Mesothelial cell of epicardium (in vitro differentiated cells): ENCODE results near the gene RFPL3. TPM values are rescaled to one million over a fixed set of nuclear protein-coding genes. Genes with fewer than 3 reads are reported as not detected.

Experiments
- DNase-seq, 2 experiments: peaks; one replicate each; pipeline ENCODE4 v3.0.0; 2021; ENCODE audit warnings: low spot score in 2 of 2; ENCODE audit not compliant: unreplicated experiment in 2 of 2
- H3K27ac Mint-ChIP-seq: 2 replicates; pipeline ENCODE4 v1.8.0; 2021; ENCODE audit warnings: mixed read lengths
- H3K27me3 Mint-ChIP-seq: 2 replicates; pipeline ENCODE4 v1.8.0; 2021; ENCODE audit warnings: low read depth, mixed read lengths
- H3K36me3 Mint-ChIP-seq: 2 replicates; pipeline ENCODE4 v1.8.0; 2021; ENCODE audit warnings: mixed read lengths
- H3K4me1 Mint-ChIP-seq: 2 replicates; pipeline ENCODE4 v1.8.0; 2021; ENCODE audit warnings: mixed read lengths
- H3K4me3 Mint-ChIP-seq: 2 replicates; pipeline ENCODE4 v1.8.0; 2021; ENCODE audit warnings: mild to moderate bottlenecking, moderate library complexity, mixed read lengths
- H3K9me3 Mint-ChIP-seq: 2 replicates; pipeline ENCODE4 v1.8.0; 2021; ENCODE audit warnings: mixed read lengths
- total RNA-seq: library from RNA; stranded (reverse); gene quantifications from 3 replicates; pipeline ENCODE4 v1.2.1, GENCODE V29; 2021
- TF ChIP-seq, protein P1 (sequence below): fragments of 200-600 bp; sonication (generic); IDR thresholded peaks from one replicate; pipeline ENCODE4 v1.5.0; 2021; ENCODE audit warnings: antibody characterized with exemption; ENCODE audit not compliant: unreplicated experiment

RFPL3 gene
- total RNA-seq, 1 donor from 2014 or later, result not detected

DNA sequence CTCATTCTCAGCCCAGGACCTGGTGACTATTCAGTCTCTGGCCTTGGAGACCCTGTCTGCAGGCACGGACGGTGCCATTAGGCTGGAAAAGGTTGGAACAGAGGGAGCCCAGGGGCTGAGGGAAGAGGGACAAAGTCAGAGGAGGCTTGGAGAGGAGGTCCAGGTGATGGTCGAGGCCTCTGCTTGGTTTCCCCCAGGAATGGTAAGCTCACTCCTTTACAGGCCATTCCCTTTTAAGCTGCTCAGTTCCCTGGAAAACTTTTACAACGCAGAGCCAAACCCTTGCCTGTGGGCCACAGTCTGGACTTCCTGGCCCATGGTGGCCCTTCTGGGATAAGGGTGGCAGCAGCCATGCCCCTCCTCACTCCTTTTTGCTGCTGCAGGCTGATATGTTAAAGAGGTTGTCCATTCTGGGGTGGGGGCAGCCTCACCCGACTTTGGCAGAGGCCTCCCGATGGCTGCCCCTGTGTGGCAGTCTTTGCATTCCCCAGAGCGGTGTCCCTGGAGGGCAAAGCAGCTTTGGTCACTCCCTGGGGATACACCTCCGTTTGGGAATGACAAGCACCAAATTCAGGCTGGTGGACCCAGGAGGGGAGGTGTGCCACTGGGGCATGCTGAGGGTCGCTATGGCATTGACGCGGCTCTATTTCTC, 34.0 kb upstream of the RFPL3 start:
- Mint-ChIP-seq H3K27ac (no peak overlapping the region), H3K27me3 (peaks cover 56% of the 10 kb centered on the region), H3K36me3 (no peaks in the 10 kb centered on the region), H3K9me3 (no peaks in the 10 kb centered on the region), H3K4me1 (peaks cover 3% of the 10 kb centered on the region), H3K4me3 (no peak overlapping the region)
- no peak for DNase-seq
- TF ChIP-seq, protein P1, sequence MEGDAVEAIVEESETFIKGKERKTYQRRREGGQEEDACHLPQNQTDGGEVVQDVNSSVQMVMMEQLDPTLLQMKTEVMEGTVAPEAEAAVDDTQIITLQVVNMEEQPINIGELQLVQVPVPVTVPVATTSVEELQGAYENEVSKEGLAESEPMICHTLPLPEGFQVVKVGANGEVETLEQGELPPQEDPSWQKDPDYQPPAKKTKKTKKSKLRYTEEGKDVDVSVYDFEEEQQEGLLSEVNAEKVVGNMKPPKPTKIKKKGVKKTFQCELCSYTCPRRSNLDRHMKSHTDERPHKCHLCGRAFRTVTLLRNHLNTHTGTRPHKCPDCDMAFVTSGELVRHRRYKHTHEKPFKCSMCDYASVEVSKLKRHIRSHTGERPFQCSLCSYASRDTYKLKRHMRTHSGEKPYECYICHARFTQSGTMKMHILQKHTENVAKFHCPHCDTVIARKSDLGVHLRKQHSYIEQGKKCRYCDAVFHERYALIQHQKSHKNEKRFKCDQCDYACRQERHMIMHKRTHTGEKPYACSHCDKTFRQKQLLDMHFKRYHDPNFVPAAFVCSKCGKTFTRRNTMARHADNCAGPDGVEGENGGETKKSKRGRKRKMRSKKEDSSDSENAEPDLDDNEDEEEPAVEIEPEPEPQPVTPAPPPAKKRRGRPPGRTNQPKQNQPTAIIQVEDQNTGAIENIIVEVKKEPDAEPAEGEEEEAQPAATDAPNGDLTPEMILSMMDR, result no peak

DNA sequence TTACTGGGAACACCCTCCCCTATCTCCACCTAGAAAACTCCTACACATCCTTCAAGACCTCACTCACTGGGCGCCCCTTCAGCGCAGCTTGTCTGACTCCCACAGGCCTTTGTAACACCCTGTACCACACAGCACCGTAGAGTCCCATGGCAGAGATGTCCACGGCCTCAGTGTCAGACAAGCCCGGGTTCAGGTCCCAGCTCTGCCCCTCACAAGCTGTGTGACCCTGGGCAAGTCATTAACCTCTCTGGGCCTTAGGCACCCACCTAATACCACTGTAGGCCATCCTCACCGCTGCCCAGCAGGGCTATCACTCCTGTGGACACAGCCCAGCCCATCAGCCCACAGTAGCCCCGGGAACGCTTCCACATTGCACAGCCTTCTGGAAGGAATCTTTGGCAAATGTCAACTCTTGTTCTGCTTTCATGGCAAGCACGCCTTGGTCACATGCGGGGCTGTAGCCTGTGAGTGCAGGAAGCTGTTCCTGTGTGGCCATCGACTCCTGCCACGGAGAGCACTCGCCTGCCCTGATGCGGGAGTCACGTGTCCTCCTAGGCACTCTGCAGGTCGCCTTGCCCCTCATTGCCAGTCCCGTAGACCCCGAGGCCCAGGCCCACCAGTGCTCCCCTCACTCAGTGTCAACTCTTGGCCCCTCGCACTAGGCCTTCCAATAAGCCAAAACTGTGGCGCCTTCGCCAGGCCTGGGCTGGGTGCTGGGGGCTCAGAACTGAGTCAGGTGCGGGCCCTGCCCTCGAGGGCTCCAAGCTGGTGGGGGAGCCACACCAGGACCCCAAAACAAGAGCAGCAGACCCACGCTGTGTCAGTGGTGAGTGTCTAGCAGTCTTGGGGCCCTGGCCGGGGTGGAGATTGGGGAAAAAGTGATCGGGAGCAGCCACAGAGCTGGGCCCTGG, 32.9 kb upstream of the RFPL3 start:
- Mint-ChIP-seq H3K4me1 (peaks cover 3% of the 10 kb centered on the region), H3K27me3 (peaks cover 47% of the 10 kb centered on the region), H3K36me3 (no peaks in the 10 kb centered on the region), H3K27ac (no peak overlapping the region), H3K4me3 (no peak overlapping the region), H3K9me3 (no peaks in the 10 kb centered on the region)
- TF ChIP-seq, protein P1, result no peak
- DNase-seq, result no peak

DNA sequence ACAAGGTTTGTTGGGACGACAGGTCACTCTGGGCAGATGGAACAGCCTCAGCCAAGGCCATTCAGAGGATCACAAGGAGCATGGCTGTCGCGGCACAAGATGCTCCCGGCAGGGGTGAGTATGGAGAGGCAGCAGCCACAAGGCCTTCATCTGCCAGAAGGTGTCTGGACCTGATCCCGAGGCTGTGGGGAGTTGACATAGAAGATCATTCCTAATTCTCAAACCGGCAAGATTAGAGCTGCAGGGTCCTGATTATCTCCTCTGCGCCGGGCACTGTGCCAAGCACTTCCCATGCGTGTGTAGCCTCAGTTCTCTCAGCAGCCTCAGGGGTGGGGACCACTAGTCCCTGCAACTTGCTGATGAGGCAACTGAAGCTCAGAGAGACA, 32.3 kb upstream of the RFPL3 start:
- DNase-seq, result no peak
- no peaks in the 10 kb centered on the region for H3K9me3 Mint-ChIP-seq
- no peaks in the 10 kb centered on the region for H3K36me3 Mint-ChIP-seq
- TF ChIP-seq, protein P1, result no peak
- H3K27ac Mint-ChIP-seq, result no peak overlapping the region
- peaks cover 3% of the 10 kb centered on the region for H3K4me1 Mint-ChIP-seq
- no peak overlapping the region for H3K4me3 Mint-ChIP-seq
- H3K27me3 Mint-ChIP-seq, result peaks cover 41% of the 10 kb centered on the region

DNA sequence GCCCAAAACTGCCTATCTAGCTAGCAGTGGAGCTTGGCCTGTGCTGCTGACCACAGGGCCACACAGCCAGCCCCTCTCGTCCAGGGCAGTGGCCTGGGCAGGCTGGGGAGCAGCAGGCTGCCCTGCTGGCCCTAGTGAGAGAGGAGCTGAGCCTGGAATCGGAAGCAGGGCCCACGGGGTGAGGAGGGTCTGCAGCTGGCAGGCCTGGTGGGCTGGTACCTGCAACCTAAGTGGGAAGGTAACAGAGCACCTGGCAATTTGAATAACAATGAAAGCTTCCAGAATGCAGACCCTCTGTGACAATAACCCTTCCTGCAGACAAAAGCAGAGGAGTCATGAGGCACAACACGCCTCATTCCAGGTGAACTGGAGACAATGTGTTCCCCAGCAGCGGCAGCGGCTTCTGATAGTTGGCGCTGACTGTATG, 31.8 kb upstream of the RFPL3 start:
- H3K4me1 Mint-ChIP-seq, result peaks cover 3% of the 10 kb centered on the region
- TF ChIP-seq, protein P1, result no peak
- no peak overlapping the region for H3K4me3 Mint-ChIP-seq
- H3K36me3 Mint-ChIP-seq, result no peaks in the 10 kb centered on the region
- no peak overlapping the region for H3K27ac Mint-ChIP-seq
- H3K27me3 Mint-ChIP-seq, result peaks cover 37% of the 10 kb centered on the region
- no peaks in the 10 kb centered on the region for H3K9me3 Mint-ChIP-seq
- no peak for DNase-seq

DNA sequence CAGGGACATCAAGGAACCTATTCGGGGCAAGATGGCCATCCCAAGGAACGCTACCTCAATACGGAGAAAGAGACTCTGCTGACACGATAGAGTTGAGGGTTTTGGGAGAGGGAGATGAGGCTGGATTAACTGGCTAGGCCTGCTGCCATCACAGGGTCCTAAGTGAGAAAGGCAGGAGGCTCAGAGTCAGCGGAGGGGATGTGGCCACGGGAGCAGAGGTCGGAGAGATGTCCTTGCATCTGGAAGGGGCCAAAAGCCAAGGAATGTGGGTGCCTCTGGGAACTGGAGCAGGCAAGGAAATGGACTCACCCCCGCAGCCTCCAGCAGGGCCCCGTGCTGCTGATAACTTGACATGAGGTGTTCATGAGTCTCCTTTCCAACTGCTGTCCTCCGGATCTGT, 31.0 kb upstream of the RFPL3 start:
- H3K9me3 Mint-ChIP-seq, result no peaks in the 10 kb centered on the region
- peaks cover 3% of the 10 kb centered on the region for H3K4me1 Mint-ChIP-seq
- peaks cover 29% of the 10 kb centered on the region for H3K27me3 Mint-ChIP-seq
- TF ChIP-seq, protein P1, result no peak
- no peak for DNase-seq
- H3K27ac Mint-ChIP-seq, result no peak overlapping the region
- no peak overlapping the region for H3K4me3 Mint-ChIP-seq
- H3K36me3 Mint-ChIP-seq, result no peaks in the 10 kb centered on the region
